HepG2 (cell line): ENCODE measurements around the gene CYP2A13. TPM values are rescaled to one million over a fixed set of nuclear protein-coding genes. Genes with fewer than 3 reads are reported as not detected.
"Not testable (repeated sequence)": the region's sequence is repeated elsewhere in the genome, so short reads cannot be mapped to it uniquely, and the experiment has no call there.

ENCODE experiments used
- ATAC-seq: fragments of 200-7000 bp; cut with Tn5 transposase; 3 replicates; pipeline ENCODE4 v1.9.1; 2020; ENCODE audit warnings: mild to moderate bottlenecking, moderate library complexity
- BruUV-seq: library from RNA; stranded (reverse); fragments of 400-500 nt; replicated peaks from 2 replicates; lab custom pipeline; 2021; lab: Mats Ljungman, UMichigan
- CTCF ChIA-PET: fragments of 300-600 bp; formaldehyde crosslinking; extraction: SDS; loops from one replicate; lab custom pipeline; 2021; ENCODE audit warnings: low total read pairs, inconsistent platforms, low intra/inter-chr PET ratio; lab: Yijun Ruan, JAX
- POLR2A ChIA-PET: fragments of 350-600 bp; sonication (Branson Sonifier 250); formaldehyde crosslinking; loops from one replicate; lab custom pipeline; 2020; ENCODE audit warnings: antibody characterized with exemption, inconsistent platforms; lab: Yijun Ruan, JAX
- DNase-seq: peaks from one replicate; pipeline ENCODE4 v3.0.0-alpha.2; 2015; ENCODE audit warnings: low spot score
- FAIRE-seq: peaks from 3 replicates; lab custom pipeline; 2011; peaks lifted over from hg19 to GRCh38; lab: Jason Lieb, UNC
- H2AFZ ChIP-seq: one replicate; pipeline ENCODE4 v1.6.1; 2011; ENCODE audit warnings: low read length, inconsistent platforms
- H3K27ac ChIP-seq: fragments of 300-600 bp; 3 replicates; pipeline ENCODE4 v1.8.0; 2011; ENCODE audit warnings: mixed run types, mild to moderate bottlenecking, mixed read lengths, low read length, inconsistent platforms; ENCODE audit not compliant: insufficient read depth; ENCODE audit errors: extremely low read length
- H3K27me3 ChIP-seq, 2 experiments: fragments of 200-600 bp in 1 of 2; 2 replicates in 1 of 2; 3 replicates in 1 of 2; pipeline versions ENCODE4 v1.6.0 to v1.8.0; 2011; ENCODE audit warnings: low read length in 2 of 2, mild to moderate bottlenecking in 2 of 2, moderate library complexity in 2 of 2, inconsistent platforms in 1 of 2; ENCODE audit not compliant: insufficient read depth in 2 of 2, control insufficient read depth in 1 of 2
- H3K36me3 ChIP-seq, 2 experiments: fragments of 200-600 bp in 1 of 2; replicated peaks in 1 of 2; 2 replicates in 1 of 2; 3 replicates in 1 of 2; pipeline versions ENCODE4 v1.5.1 to v1.8.0; 2011; ENCODE audit warnings: low read length in 2 of 2, inconsistent platforms in 1 of 2; ENCODE audit not compliant: insufficient read depth in 2 of 2, control insufficient read depth in 1 of 2
- H3K4me1 ChIP-seq: 2 replicates; pipeline ENCODE4 v1.5.1; 2012; ENCODE audit warnings: low read length, inconsistent platforms; ENCODE audit not compliant: insufficient read depth
- H3K4me2 ChIP-seq: 2 replicates; pipeline ENCODE4 v1.6.0; 2011; ENCODE audit warnings: low read depth, low read length, inconsistent platforms
- H3K4me3 ChIP-seq, 3 experiments: fragments of 200-600 bp in 1 of 3; sonication (generic), shearing (Covaris generic) in 1 of 3; replicated peaks in 1 of 3; 2 replicates each; pipeline ENCODE4 v1.5.1; 2011 to 2016; ENCODE audit warnings: low read length in 3 of 3, inconsistent platforms in 2 of 3, low read depth in 2 of 3, mild to moderate bottlenecking in 2 of 3, control low read depth in 1 of 3, mixed read lengths in 1 of 3; ENCODE audit not compliant: insufficient read depth in 1 of 3
- H3K79me2 ChIP-seq: one replicate; pipeline ENCODE4 v1.6.1; 2011; ENCODE audit warnings: low read length, inconsistent platforms; ENCODE audit not compliant: insufficient read depth
- H3K9ac ChIP-seq: 2 replicates; pipeline ENCODE4 v1.6.0; 2011; ENCODE audit warnings: mild to moderate bottlenecking, low read depth, low read length, inconsistent platforms; ENCODE audit not compliant: insufficient read depth
- H3K9me3 ChIP-seq: 2 replicates; pipeline ENCODE4 v1.5.1; 2012; ENCODE audit warnings: mild to moderate bottlenecking, low read length
- H4K20me1 ChIP-seq: 2 replicates; pipeline ENCODE4 v1.6.0; 2011; ENCODE audit warnings: inconsistent platforms, mild to moderate bottlenecking, low read length, moderate library complexity; ENCODE audit not compliant: insufficient read depth
- CBFB ChIP-seq: sonication (generic); formaldehyde crosslinking; IDR thresholded peaks from 2 replicates; pipeline ENCODE4 v1.4.0; 2020; ENCODE audit warnings: missing genetic modification reagents
- CEBPB ChIP-seq: IDR thresholded peaks from 2 replicates; pipeline ENCODE4 v1.6.1; 2011; ENCODE audit warnings: low read depth, low read length, improper control_type of control experiment, borderline replicate concordance
- NFE2L2 ChIP-seq: fragments of 150-350 bp; IDR thresholded peaks from 2 replicates; pipeline ENCODE4 v1.6.1; 2014; ENCODE audit warnings: low read length
- ZNF263 ChIP-seq: sonication (generic); formaldehyde crosslinking; IDR thresholded peaks from 2 replicates; pipeline ENCODE4 v1.4.0; 2020; ENCODE audit warnings: missing genetic modification reagents
- ZNF317 ChIP-seq: sonication (generic); formaldehyde crosslinking; IDR thresholded peaks from 2 replicates; pipeline ENCODE4 v1.5.0; 2020; ENCODE audit warnings: mild to moderate bottlenecking, missing genetic modification reagents
- WGBS: methylation state at CpG from one replicate; pipeline ENCODE4 v1.1.6; 2017; ENCODE audit warnings: low lambda C conversion rate; 5-methylcytosine and 5-hydroxymethylcytosine counted together
- in situ Hi-C: cut with HindIII; loops from 2 replicates; pipeline ENCODE4 v1.10.0; 2017; ENCODE audit warnings: low pct_unique_long_range_greater_than_20kb; ENCODE audit not compliant: extremely low pct_ligation_motif_present
- intact Hi-C: fragments of 100-400 bp; cut with micrococcal nuclease; formaldehyde crosslinking; loops from one replicate; pipeline ENCODE4 v1.10.0; 2022; ENCODE audit not compliant: unreplicated experiment
- polyA plus RNA-seq, 8 experiments: library from polyadenylated mRNA; depleted of rRNA in 3 of 8; stranded (reverse) in 7 of 8; unstranded in 1 of 8; fragments of >200 nt; fragmentation: Illumina TruSeq in 4 of 8; extraction: Trizol in 4 of 8; gene quantifications; 2 replicates each; pipeline versions ENCODE4 v1.2.1 to v1.2.3, GENCODE V29; 2011 to 2016; ENCODE audit warnings: low read depth in 4 of 8, missing spikeins in 1 of 8, mixed read lengths in 1 of 8; ENCODE audit not compliant: insufficient read depth in 1 of 8
- total RNA-seq, 5 experiments: library from RNA; depleted of rRNA; stranded (reverse); fragments of >200 nt; fragmentation: Illumina TruSeq; extraction: Trizol; gene quantifications; 2 replicates each; pipeline ENCODE4 v1.2.3, GENCODE V29; 2016; ENCODE audit warnings: low read depth in 1 of 5
- TF ChIP-seq, protein P1 (sequence below): IDR thresholded peaks from 2 replicates; pipeline ENCODE4 v1.6.1; 2016; ENCODE audit warnings: missing compliant biosample characterization, missing genetic modification reagents, borderline replicate concordance

Gene CYP2A13
- total and polyA plus RNA-seq, 2 of the 13 experiments (the other 11 are each of a cell fraction or from before 2014, with no cell fraction given), result not detected

DNA sequence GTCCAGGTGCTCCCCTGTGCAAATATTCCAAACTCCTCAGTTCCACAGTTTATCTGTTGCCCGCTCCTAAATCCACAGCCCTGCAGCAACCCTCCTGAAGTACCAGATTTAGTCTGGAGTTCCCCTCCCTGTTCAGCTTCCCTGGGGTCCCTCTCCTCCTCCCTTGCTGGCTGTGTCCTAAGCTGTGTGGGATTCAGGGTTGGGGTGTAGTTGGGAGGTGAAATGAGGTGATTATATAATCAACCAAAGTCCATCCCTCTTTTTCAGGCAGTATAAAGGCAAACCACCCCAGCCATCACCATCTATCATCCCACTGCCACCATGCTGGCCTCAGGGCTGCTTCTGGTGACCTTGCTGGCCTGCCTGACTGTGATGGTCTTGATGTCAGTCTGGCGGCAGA lies at the start of gene CYP2A13 (continued):
- TF ChIP-seq, protein P1, sequence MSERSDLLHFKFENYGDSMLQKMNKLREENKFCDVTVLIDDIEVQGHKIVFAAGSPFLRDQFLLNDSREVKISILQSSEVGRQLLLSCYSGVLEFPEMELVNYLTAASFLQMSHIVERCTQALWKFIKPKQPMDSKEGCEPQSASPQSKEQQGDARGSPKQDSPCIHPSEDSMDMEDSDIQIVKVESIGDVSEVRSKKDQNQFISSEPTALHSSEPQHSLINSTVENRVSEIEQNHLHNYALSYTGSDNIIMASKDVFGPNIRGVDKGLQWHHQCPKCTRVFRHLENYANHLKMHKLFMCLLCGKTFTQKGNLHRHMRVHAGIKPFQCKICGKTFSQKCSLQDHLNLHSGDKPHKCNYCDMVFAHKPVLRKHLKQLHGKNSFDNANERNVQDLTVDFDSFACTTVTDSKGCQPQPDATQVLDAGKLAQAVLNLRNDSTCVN, result no peak
- TF ChIP-seq CBFB (CRISPR knock-in tag), result no peak
- TF ChIP-seq, all 625 proteins: peak for 0

DNA sequence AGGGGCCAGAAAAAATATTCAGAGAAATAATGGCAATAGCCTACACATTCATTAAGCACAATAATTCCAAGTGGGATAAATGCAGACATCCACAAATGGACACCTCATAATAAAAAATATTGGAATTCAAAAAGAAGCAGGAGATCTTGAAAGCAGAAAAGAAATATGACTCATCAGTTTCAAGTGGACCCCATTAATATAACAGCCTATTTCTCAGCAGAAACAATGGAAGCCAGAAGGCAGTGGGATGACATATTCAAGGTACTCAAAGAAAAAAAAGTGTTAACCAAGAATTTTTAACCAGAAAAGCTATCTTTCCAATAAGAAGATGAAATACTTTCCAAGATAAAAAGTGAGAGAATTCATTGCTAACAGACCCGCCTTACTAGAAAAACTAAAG lies 48.4 kb upstream of the CYP2A13 start:
- Histone ChIP-seq H2AFZ (no peak overlapping the region), H3K4me3 (no peak overlapping the region), H4K20me1 (no peaks in the 10 kb centered on the region), H3K36me3 (no peaks in the 10 kb centered on the region), H3K4me1 (no peaks in the 10 kb centered on the region), H3K4me2 (no peak overlapping the region), H3K79me2 (no peaks in the 10 kb centered on the region), H3K9me3 (no peaks in the 10 kb centered on the region), H3K27me3 (peaks cover 0 to 4% of the 10 kb centered on the region in 2 experiments; a peak in 2 of 5 replicates), H3K9ac (no peak overlapping the region), H3K27ac (no peak overlapping the region)
- ChIA-PET POLR2A (no interaction called here), CTCF (no interaction called here)
- BruUV-seq, result no TSS peak
- in situ Hi-C loops, result no loop called here
- 13% methylated on average over 1 of the region's 1 CpG for WGBS
- FAIRE-seq (no peak), DNase-seq (no peak), ATAC-seq (no peak)
- TF ChIP-seq ZNF317 (CRISPR knock-in tag) (peak; percentile 69; the same call in 1 of the 2 replicates), NFE2L2 (0 out of 2 replicates have a peak, but pooled peaks have one; percentile 18), CEBPB (no peak)
- intact Hi-C loops, result no loop called here

DNA sequence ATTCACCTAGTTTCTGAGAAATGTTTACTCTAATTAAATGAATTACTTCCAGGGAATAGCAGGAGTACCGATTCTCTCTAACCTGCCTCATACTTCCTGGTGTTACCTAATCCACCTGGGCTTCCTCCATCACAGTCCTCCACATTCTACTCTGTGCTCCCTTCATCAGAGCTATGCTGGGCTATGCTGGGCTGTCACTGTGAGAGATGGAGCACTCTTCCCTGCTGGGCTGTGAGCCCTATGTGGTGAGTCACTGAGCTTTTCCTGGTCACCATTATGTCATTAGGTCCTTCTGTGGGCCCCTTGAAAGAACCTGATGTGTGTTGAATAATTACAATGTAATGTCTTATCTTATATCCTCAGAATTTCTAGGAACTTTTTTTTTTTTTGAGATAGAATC lies 43.2 kb upstream of the CYP2A13 start:
- intact Hi-C loops, H3K4me3 ChIP-seq, H3K4me1 ChIP-seq, in situ Hi-C loops, CTCF ChIA-PET, H3K27me3 ChIP-seq, H3K79me2 ChIP-seq, POLR2A ChIA-PET, H3K36me3 ChIP-seq, ATAC-seq, H3K9me3 ChIP-seq, H3K4me2 ChIP-seq, H3K27ac ChIP-seq, DNase-seq, H3K9ac ChIP-seq, H2AFZ ChIP-seq, FAIRE-seq, BruUV-seq, H4K20me1 ChIP-seq: not testable (repeated sequence)
- 0 out of 2 replicates have a peak, but pooled peaks have one; percentile 22 for TF ChIP-seq ZNF263 (CRISPR knock-in tag)
- 8% methylated on average over 1 of the region's 1 CpG for WGBS
